Kidney (tissue), 14 donors: ENCODE data around the gene BCL7A. TPM values are rescaled to one million over a fixed set of nuclear protein-coding genes. Genes with fewer than 3 reads are reported as not detected.
A peak's percentile ranks its signal among the peaks of the same experiment; 100 is the strongest.

Experiments used
- DNase-seq, 5 donors: peaks; one replicate each; pipeline ENCODE4 v3.0.0-alpha.2; 2013 to 2020
- FAIRE-seq: peaks from 2 replicates; lab custom pipeline; 2012; peaks lifted over from hg19 to GRCh38; lab: Jason Lieb, UNC
- H3K27ac ChIP-seq, 2 donors: one replicate each; pipeline ENCODE4 v1.7.0; 2013; ENCODE audit warnings: low read depth in 2 of 2, low read length in 2 of 2, inconsistent platforms in 1 of 2
- H3K27me3 ChIP-seq: one replicate; pipeline ENCODE4 v1.7.1; 2013; ENCODE audit warnings: low read length, inconsistent platforms; ENCODE audit not compliant: control insufficient read depth, insufficient read depth
- H3K36me3 ChIP-seq, 3 donors: one replicate each; pipeline versions ENCODE4 v1.7.0 to v1.7.1; 2013; ENCODE audit warnings: low read length in 3 of 3, control low read depth in 1 of 3, inconsistent platforms in 1 of 3; ENCODE audit not compliant: insufficient read depth in 3 of 3, control insufficient read depth in 2 of 3
- H3K4me1 ChIP-seq, 3 donors: one replicate each; pipeline versions ENCODE4 v1.7.0 to v1.7.1; 2013; ENCODE audit warnings: low read length in 3 of 3, inconsistent platforms in 1 of 3, low read depth in 1 of 3; ENCODE audit not compliant: control insufficient read depth in 2 of 3, insufficient read depth in 2 of 3
- H3K4me3 ChIP-seq, 3 donors: one replicate each; pipeline versions ENCODE4 v1.7.0 to v1.8.1; 2013; ENCODE audit warnings: low read length in 3 of 3, control low read depth in 1 of 3, inconsistent platforms in 1 of 3
- H3K9ac ChIP-seq, 3 donors: one replicate each; pipeline versions ENCODE4 v1.7.0 to v1.7.1; 2013; ENCODE audit warnings: low read length in 3 of 3, control low read depth in 1 of 3, inconsistent platforms in 1 of 3
- H3K9me3 ChIP-seq, 3 donors: one replicate each; pipeline versions ENCODE4 v1.7.0 to v1.7.1; 2013; ENCODE audit warnings: low read length in 3 of 3, control low read depth in 1 of 3, inconsistent platforms in 1 of 3; ENCODE audit not compliant: control insufficient read depth in 2 of 3, insufficient read depth in 1 of 3
- CTCF ChIP-seq: IDR thresholded peaks from 3 replicates; pipeline ENCODE4 v1.5.1; 2012; ENCODE audit warnings: mild to moderate bottlenecking, moderate library complexity, borderline replicate concordance; ENCODE audit not compliant: insufficient read depth; ENCODE audit errors: extremely low read depth
- intact Hi-C: fragments of 100-400 bp; cut with DNase I; formaldehyde crosslinking; loops from one replicate; pipeline ENCODE4 v1.11.1; 2022
- polyA plus RNA-seq: library from polyadenylated mRNA; stranded (reverse); fragments of 350-450 nt; fragmentation: Illumina TruSeq; extraction: RNeasy Lipid Tissue Mini Kit (QIAGEN cat#74804); gene quantifications from one replicate; pipeline ENCODE4 v1.2.3, GENCODE V29; 2014; ENCODE audit warnings: low read depth, low replicate concordance; ENCODE audit not compliant: insufficient read depth
- total RNA-seq: library from RNA; stranded (reverse); fragmentation: NEBNext Ultra II Directional; extraction: Animal tissue kit (Norgen Biotek cat#: 25700); gene quantifications from one replicate; pipeline ENCODE4 v1.2.1, GENCODE V29; 2021
- donor health status: control.
- donor health status: control.
- donor health status: control.
- donor health status: control.
- donor health status: control.
- donor health status: DM: yes; HTN: yes; CAD: no.
- donor health status: Normal renal cell carcinoma (clear cell type).

BCL7A gene
- total and polyA plus RNA-seq, 2 donors from 2014 or later = 6.8 to 22.7 TPM

- peak in 4 of 5 donors; percentile 75 to 84 (median 80) for DNase-seq
- FAIRE-seq = no peak
- H3K9ac ChIP-seq = no peak overlapping the region
- H3K9me3 ChIP-seq = no peaks in the 10 kb centered on the region
- no peak overlapping the region for H3K4me3 ChIP-seq
- no peaks in the 10 kb centered on the region for H3K27me3 ChIP-seq
- peaks cover 2 to 4% (median 2%) of the 10 kb centered on the region in 3 donors for H3K36me3 ChIP-seq
- peaks cover 0 to 35% (median 34%) of the 10 kb centered on the region in 3 donors for H3K4me1 ChIP-seq
- H3K27ac ChIP-seq = no peak overlapping the region
- intact Hi-C loops = no loop called here
- no peak for TF ChIP-seq CTCF
These were observed 65.9 kb downstream of the BCL7A start for GRCh38 chr12:122087431-122088178.

GRCh38 chr12:122088179-122088810, 66.6 kb downstream of the BCL7A start:
- DNase-seq (no peak), FAIRE-seq (no peak)
- Histone ChIP-seq H3K27me3 (no peaks in the 10 kb centered on the region), H3K36me3 (peaks cover 2 to 4% (median 2%) of the 10 kb centered on the region in 3 donors), H3K27ac (no peak overlapping the region), H3K4me1 (peaks cover 0 to 34% (median 32%) of the 10 kb centered on the region in 3 donors), H3K9ac (no peak overlapping the region), H3K9me3 (no peaks in the 10 kb centered on the region), H3K4me3 (no peak overlapping the region)
- TF ChIP-seq CTCF = no peak
- intact Hi-C loops = no loop called here

GRCh38 chr12:122089077-122089476, 67.4 kb downstream of the BCL7A start:
- no peak overlapping the region for H3K9ac ChIP-seq
- H3K27ac ChIP-seq = no peak overlapping the region
- peaks cover 0 to 38% (median 32%) of the 10 kb centered on the region in 3 donors for H3K4me1 ChIP-seq
- no peak overlapping the region for H3K4me3 ChIP-seq
- no peak for FAIRE-seq
- peaks cover under 1 to 4% (median 2%) of the 10 kb centered on the region in 3 donors for H3K36me3 ChIP-seq
- H3K27me3 ChIP-seq = no peaks in the 10 kb centered on the region
- DNase-seq = no peak
- intact Hi-C loops = no loop called here
- H3K9me3 ChIP-seq = no peaks in the 10 kb centered on the region
- TF ChIP-seq CTCF = no peak
